Suprapubic skin (tissue), 4 donors: ENCODE results near the gene FAM216B.

Source experiments
- CTCF ChIP-seq, 2 donors: fragments of 200-600 bp in 1 of 2; fragments of 450-650 bp in 1 of 2; sonication (generic) in 1 of 2; IDR thresholded peaks; one replicate each; pipeline ENCODE4 v1.5.1; 2016 to 2019; ENCODE audit warnings: antibody characterized with exemption in 2 of 2, mild to moderate bottlenecking in 1 of 2, moderate library complexity in 1 of 2
- POLR2A ChIP-seq, 2 donors: fragments of 450-650 bp; IDR thresholded peaks; one replicate each; pipeline ENCODE4 v1.6.1; 2017; ENCODE audit warnings: antibody characterized with exemption in 2 of 2, mild to moderate bottlenecking in 2 of 2, moderate library complexity in 2 of 2
- POLR2AphosphoS5 ChIP-seq, 3 donors: sonication (generic); formaldehyde crosslinking; IDR thresholded peaks; one replicate each; pipeline ENCODE4 v1.6.1; 2017; ENCODE audit warnings: antibody characterized with exemption in 3 of 3

GRCh38 chr13:42796747-42797356 lies 15.5 kb downstream of the FAM216B start:
- TF ChIP-seq POLR2A (IDR thresholded peaks at IDR 0.05), result no peak
- no peak for TF ChIP-seq CTCF (IDR thresholded peaks at IDR 0.05)
- TF ChIP-seq POLR2AphosphoS5 (IDR thresholded peaks at IDR 0.05), result no peak
